ENCODE measurements around the gene NEK7. TPM values are rescaled to one million over a fixed set of nuclear protein-coding genes. Genes with fewer than 3 reads are reported as not detected.

The NEK7 gene
- total RNA-seq, 1 donor from 2014 or later, result 63.9 TPM

- intact Hi-C loops (cut with micrococcal nuclease), result no loop called here
Observed at GRCh38 chr1:198245379-198245778, 88.6 kb downstream of the NEK7 start.

GRCh38 chr1:198246337-198246736 is 89.5 kb downstream of the NEK7 start:
- intact Hi-C loops (cut with micrococcal nuclease), result no loop called here

- intact Hi-C loops (cut with micrococcal nuclease), result loop anchor here (10.0 kb wide), 1 partner anchor 432 kb away; no protein-coding TSS in a partner anchor
Observed at GRCh38 chr1:198253259-198253658, 96.5 kb downstream of the NEK7 start.

- intact Hi-C loops (cut with micrococcal nuclease), result loop anchor here (10.0 kb wide), 1 partner anchor 431 kb away; no protein-coding TSS in a partner anchor
Observed at GRCh38 chr1:198253668-198254067, 96.9 kb downstream of the NEK7 start.

- intact Hi-C loops (cut with micrococcal nuclease), result loop anchor here (10.0 kb wide), 1 partner anchor 430 kb away; no protein-coding TSS in a partner anchor
Observed at GRCh38 chr1:198254521-198254920, 97.7 kb downstream of the NEK7 start.

GRCh38 chr1:198254948-198255347 is 98.2 kb downstream of the NEK7 start:
- intact Hi-C loops (cut with micrococcal nuclease), result loop anchor here (5.0 to 10.0 kb wide), 3 partner anchors 33 to 430 kb away; no protein-coding TSS in a partner anchor

- intact Hi-C loops (cut with micrococcal nuclease), result loop anchor here (5.0 to 10.0 kb wide), 3 partner anchors 33 to 429 kb away; no protein-coding TSS in a partner anchor
Observed at GRCh38 chr1:198255784-198256183, 99.0 kb downstream of the NEK7 start.

- intact Hi-C loops (cut with micrococcal nuclease), result loop anchor here (2.0 to 10.0 kb wide), 4 partner anchors 36 to 426 kb away; partner anchors contain the start of gene NEK7
Observed at GRCh38 chr1:198258491-198258890, 101.7 kb downstream of the NEK7 start.

GRCh38 chr1:198259333-198260074 is 102.7 kb downstream of the NEK7 start:
- intact Hi-C loops (cut with micrococcal nuclease), result loop anchor here (2.0 to 10.0 kb wide), 4 partner anchors 37 to 425 kb away; partner anchors contain the start of gene NEK7

GRCh38 chr1:198261886-198262285 is 105.1 kb downstream of the NEK7 start:
- intact Hi-C loops (cut with micrococcal nuclease), result no loop called here

GRCh38 chr1:198263186-198263585 is 106.4 kb downstream of the NEK7 start:
- intact Hi-C loops (cut with micrococcal nuclease), result no loop called here

- intact Hi-C loops (cut with micrococcal nuclease), result no loop called here
Observed at GRCh38 chr1:198264282-198264681, 107.5 kb downstream of the NEK7 start.

- intact Hi-C loops (cut with micrococcal nuclease), result no loop called here
Observed at GRCh38 chr1:198265073-198265661, 108.4 kb downstream of the NEK7 start.

- intact Hi-C loops (cut with micrococcal nuclease), result no loop called here
Observed at GRCh38 chr1:198267056-198267455, 110.3 kb downstream of the NEK7 start.

GRCh38 chr1:198267921-198268320 is 111.1 kb downstream of the NEK7 start:
- intact Hi-C loops (cut with micrococcal nuclease), result no loop called here

GRCh38 chr1:198268784-198269645 is 112.2 kb downstream of the NEK7 start:
- intact Hi-C loops (cut with micrococcal nuclease), result no loop called here

GRCh38 chr1:198269646-198269940 is 112.8 kb downstream of the NEK7 start:
- intact Hi-C loops (cut with micrococcal nuclease), result no loop called here

- intact Hi-C loops (cut with micrococcal nuclease), result no loop called here
Observed at GRCh38 chr1:198270273-198270828, 113.6 kb downstream of the NEK7 start.

GRCh38 chr1:198271467-198271866 is 114.7 kb downstream of the NEK7 start:
- intact Hi-C loops (cut with micrococcal nuclease), result no loop called here

GRCh38 chr1:198272492-198272891 is 115.7 kb downstream of the NEK7 start:
- intact Hi-C loops (cut with micrococcal nuclease), result no loop called here

- intact Hi-C loops (cut with micrococcal nuclease), result no loop called here
Observed at GRCh38 chr1:198273748-198274295, 117.0 kb downstream of the NEK7 start.

Data from T-helper 2 cell treated with Interferon-gamma antibody and Interleukin-4, amounts not matched to agents 100 ng/mL and 5 ng/mL, for 36 hours (primary cell).